Body of pancreas (tissue), 4 donors: ENCODE data around the gene DTX1.

ENCODE experiments used
- POLR2A ChIP-seq, 3 donors: fragments of 450-650 bp; IDR thresholded peaks; one replicate each; pipeline ENCODE4 v1.6.1; 2016; ENCODE audit warnings: antibody characterized with exemption in 3 of 3, mild to moderate bottlenecking in 2 of 3
- TF ChIP-seq, protein P1 (sequence below), 7 experiments: fragments of 450-650 bp in 4 of 7; fragments of 200-600 bp in 3 of 7; sonication (generic) in 3 of 7; IDR thresholded peaks; one replicate each; pipeline ENCODE4 v1.5.1; 2016 to 2019; ENCODE audit warnings: antibody characterized with exemption in 7 of 7

DNA sequence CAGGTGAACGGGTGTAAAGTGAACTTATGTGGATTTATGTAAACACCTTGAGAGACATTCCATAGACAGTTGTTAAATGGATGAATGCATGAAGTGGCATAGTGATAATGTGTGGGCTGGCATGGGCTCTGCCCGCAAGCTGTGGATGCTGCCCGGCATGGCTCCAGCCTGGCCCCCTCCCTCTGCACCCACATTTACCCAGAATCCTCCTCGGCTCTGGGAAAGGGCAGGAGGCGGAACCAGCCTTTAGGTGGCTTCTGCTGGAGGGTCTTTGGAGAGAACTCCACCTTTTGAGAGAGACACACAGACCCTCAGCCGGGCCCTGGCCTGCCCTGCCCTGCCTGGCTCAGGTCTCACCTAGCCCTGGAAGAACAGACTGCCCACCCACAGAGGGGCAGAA is 60.3 kb downstream of the DTX1 start:
- TF ChIP-seq, protein P1, sequence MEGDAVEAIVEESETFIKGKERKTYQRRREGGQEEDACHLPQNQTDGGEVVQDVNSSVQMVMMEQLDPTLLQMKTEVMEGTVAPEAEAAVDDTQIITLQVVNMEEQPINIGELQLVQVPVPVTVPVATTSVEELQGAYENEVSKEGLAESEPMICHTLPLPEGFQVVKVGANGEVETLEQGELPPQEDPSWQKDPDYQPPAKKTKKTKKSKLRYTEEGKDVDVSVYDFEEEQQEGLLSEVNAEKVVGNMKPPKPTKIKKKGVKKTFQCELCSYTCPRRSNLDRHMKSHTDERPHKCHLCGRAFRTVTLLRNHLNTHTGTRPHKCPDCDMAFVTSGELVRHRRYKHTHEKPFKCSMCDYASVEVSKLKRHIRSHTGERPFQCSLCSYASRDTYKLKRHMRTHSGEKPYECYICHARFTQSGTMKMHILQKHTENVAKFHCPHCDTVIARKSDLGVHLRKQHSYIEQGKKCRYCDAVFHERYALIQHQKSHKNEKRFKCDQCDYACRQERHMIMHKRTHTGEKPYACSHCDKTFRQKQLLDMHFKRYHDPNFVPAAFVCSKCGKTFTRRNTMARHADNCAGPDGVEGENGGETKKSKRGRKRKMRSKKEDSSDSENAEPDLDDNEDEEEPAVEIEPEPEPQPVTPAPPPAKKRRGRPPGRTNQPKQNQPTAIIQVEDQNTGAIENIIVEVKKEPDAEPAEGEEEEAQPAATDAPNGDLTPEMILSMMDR (IDR thresholded peaks at IDR 0.05): no peak
- TF ChIP-seq POLR2A (IDR thresholded peaks at IDR 0.05): no peak
